Measurements from ENCODE around the gene OPALIN. TPM values are rescaled to one million over a fixed set of nuclear protein-coding genes. Genes with fewer than 3 reads are reported as not detected.

The OPALIN gene
- polyA plus RNA-seq (2012; ENCODE audit: insufficient read depth, insufficient read length, low read depth), result not detected

DNA sequence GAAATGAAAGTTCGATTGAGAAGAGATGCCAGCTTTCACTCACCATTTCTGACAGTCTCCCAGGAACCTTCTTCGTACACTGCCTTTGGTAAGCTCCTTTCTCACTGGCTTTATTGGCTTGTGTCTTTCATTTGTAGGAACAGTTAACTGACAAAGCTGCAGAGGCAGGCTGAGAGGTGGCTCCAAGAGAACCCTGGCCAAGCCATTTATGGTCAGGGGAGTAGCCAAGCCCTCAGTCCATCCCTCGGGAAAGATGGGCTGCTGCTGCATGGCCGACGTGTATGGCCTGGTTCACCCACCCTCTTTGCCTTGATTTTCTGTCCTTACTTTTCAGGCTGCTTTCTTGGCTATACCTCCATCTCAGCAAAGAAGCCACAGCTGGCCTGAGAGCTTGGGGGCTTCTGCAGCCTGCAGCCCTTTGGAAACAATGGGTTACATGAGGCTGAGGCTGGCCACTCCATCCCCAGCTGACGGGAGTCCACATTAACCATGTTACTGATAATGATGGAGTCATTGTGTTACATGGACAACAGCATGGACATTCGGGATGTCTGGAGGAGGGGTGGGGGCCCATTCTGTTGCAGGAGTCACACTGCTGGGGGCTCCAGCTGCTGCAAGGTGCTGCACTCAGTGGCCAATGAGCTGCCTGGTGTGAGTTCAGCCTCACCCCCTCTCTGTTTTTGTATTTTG is at the start of gene OPALIN:
Gene OPALIN, minus strand, starts transcription at position 152 of the 690 bp plus-strand sequence. Its CDS starts 106 bp downstream, at position 46.
- no peaks in the 10 kb centered on the region for H3K4me1 ChIP-seq
- H3K4me3 ChIP-seq (ENCODE audit: low read depth, low read length), result no peak within 1 kb of the TSS
- TF ChIP-seq, protein P1, sequence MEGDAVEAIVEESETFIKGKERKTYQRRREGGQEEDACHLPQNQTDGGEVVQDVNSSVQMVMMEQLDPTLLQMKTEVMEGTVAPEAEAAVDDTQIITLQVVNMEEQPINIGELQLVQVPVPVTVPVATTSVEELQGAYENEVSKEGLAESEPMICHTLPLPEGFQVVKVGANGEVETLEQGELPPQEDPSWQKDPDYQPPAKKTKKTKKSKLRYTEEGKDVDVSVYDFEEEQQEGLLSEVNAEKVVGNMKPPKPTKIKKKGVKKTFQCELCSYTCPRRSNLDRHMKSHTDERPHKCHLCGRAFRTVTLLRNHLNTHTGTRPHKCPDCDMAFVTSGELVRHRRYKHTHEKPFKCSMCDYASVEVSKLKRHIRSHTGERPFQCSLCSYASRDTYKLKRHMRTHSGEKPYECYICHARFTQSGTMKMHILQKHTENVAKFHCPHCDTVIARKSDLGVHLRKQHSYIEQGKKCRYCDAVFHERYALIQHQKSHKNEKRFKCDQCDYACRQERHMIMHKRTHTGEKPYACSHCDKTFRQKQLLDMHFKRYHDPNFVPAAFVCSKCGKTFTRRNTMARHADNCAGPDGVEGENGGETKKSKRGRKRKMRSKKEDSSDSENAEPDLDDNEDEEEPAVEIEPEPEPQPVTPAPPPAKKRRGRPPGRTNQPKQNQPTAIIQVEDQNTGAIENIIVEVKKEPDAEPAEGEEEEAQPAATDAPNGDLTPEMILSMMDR (IDR thresholded peaks at IDR 0.05; ENCODE audit: low read depth, low read length), result no peak
- no peaks in the 10 kb centered on the region for H3K9me3 ChIP-seq
- no peak for DNase-seq
- H3K27me3 ChIP-seq, result 0 out of 2 replicates have a peak, but pooled peaks cover 6% of the 10 kb centered on the region
- H3K36me3 ChIP-seq, result no peaks in the 10 kb centered on the region

DNA sequence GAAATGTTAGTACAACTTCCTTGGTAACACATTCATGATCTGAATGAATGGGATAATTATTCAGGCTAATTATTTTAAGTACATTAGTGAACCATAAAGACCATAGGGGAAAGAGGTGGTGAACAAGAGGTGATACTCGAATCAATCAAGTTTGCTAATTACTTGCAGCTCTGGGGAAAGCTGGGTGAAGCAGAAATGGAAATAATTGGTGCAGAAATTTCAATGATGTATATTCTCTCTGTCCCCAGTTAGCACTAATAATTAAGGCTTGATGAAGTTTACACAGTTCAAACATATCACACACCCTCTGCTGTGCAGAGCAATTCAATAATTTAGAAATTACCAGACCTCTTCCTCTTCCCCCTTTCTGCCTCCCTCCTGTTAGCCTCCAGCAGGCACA is 49.4 kb upstream of the OPALIN start:
- TF ChIP-seq, protein P1 (IDR thresholded peaks at IDR 0.05; ENCODE audit: low read depth, low read length), result no peak
- no peak for DNase-seq
- H3K9me3 ChIP-seq, result no peaks in the 10 kb centered on the region
- no peaks in the 10 kb centered on the region for H3K36me3 ChIP-seq
- no peak overlapping the region for H3K4me3 ChIP-seq (ENCODE audit: low read depth, low read length)
- peaks cover 17% of the 10 kb centered on the region for H3K27me3 ChIP-seq
- H3K4me1 ChIP-seq, result no peaks in the 10 kb centered on the region

GRCh38 chr10:96407560-96408069 is 48.8 kb upstream of the OPALIN start:
- Histone ChIP-seq H3K36me3 (no peaks in the 10 kb centered on the region), H3K4me1 (no peaks in the 10 kb centered on the region), H3K4me3 (ENCODE audit: low read depth, low read length) (no peak overlapping the region), H3K27me3 (peaks cover 17% of the 10 kb centered on the region), H3K9me3 (no peaks in the 10 kb centered on the region)
- no peak for DNase-seq
- TF ChIP-seq, protein P1 (IDR thresholded peaks at IDR 0.05; ENCODE audit: low read depth, low read length), result no peak

DNA sequence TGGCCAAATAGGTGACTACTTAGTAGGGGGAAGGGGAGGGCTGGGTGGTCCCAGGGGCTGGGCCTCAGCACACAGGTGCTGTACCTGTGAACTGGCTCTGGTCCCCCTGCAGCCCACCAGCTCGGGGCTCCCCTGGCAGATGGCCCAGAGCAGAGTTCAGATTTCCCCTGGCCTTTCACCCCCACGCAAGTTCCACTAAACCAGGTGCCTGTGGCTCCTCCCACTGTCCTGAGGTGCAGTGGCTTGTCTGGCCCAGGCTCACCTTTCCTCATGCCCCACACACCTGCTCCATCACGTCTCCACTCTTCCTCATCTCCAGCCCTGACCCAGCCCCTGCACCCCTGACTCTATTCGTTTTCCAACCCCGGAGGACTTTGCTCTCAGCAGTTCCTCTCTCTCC is 47.3 kb upstream of the OPALIN start:
- Histone ChIP-seq H3K4me3 (ENCODE audit: low read depth, low read length) (no peak overlapping the region), H3K27me3 (peaks cover 18% of the 10 kb centered on the region), H3K36me3 (no peaks in the 10 kb centered on the region), H3K4me1 (no peaks in the 10 kb centered on the region), H3K9me3 (no peaks in the 10 kb centered on the region)
- TF ChIP-seq, protein P1 (IDR thresholded peaks at IDR 0.05; ENCODE audit: low read depth, low read length), result no peak
- DNase-seq, result no peak

DNA sequence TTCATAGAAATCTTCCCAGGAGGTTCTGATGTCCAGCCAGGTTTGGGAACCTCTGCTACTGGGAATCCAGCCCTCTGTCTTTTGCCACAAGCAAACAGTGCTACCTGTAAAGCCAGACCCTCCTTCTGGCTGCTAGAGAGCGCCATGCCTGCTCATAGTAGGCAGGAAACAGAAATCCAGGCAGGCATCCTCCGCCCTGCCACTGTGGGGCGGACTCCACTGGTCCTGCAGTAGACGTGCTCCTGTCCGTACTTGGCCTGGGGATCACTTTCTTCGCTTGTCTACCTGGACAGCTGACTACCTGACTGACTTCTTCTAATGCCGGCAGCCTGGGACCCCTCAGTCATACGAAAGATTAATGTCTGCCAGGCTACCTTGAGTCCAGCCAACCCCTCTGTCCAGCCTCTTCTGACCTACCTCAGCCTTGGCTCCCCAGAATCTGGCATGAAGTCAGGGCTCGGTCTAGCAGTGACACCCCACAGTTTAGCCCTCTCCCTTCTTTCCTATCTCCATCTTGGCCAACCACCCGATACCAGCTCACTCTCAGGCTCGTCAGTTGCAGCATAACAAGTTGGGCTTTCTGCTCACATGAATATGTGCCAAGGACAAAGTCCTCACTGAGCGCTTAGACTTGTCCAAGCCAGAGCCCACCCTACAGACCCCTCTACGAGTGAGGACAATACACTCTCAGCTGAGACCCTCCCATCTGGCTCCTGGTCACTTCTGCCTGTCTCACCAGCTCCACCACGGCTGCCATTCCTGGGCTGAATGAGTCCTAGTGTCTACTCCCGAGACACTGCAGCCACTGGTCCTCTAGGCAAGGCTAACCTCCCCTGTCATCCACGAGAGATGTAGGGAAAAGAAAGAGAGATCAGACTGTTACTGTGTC is 43.9 kb upstream of the OPALIN start:
- peaks cover 16% of the 10 kb centered on the region for H3K27me3 ChIP-seq

More for the DNA sequence above, 43.9 kb upstream of the OPALIN start:
- no peaks in the 10 kb centered on the region for H3K9me3 ChIP-seq
- no peaks in the 10 kb centered on the region for H3K4me1 ChIP-seq
- no peak overlapping the region for H3K4me3 ChIP-seq (ENCODE audit: low read depth, low read length)
- DNase-seq, result no peak
- no peaks in the 10 kb centered on the region for H3K36me3 ChIP-seq
- TF ChIP-seq, protein P1 (IDR thresholded peaks at IDR 0.05; ENCODE audit: low read depth, low read length), result no peak
